GF-D8 (cell line): ENCODE results near the gene BHLHE23.

Source experiments
- DNase-seq: peaks from one replicate; lab custom pipeline; 2025; lab: John Stamatoyannopoulos, UW

The BHLHE23 gene

DNA sequence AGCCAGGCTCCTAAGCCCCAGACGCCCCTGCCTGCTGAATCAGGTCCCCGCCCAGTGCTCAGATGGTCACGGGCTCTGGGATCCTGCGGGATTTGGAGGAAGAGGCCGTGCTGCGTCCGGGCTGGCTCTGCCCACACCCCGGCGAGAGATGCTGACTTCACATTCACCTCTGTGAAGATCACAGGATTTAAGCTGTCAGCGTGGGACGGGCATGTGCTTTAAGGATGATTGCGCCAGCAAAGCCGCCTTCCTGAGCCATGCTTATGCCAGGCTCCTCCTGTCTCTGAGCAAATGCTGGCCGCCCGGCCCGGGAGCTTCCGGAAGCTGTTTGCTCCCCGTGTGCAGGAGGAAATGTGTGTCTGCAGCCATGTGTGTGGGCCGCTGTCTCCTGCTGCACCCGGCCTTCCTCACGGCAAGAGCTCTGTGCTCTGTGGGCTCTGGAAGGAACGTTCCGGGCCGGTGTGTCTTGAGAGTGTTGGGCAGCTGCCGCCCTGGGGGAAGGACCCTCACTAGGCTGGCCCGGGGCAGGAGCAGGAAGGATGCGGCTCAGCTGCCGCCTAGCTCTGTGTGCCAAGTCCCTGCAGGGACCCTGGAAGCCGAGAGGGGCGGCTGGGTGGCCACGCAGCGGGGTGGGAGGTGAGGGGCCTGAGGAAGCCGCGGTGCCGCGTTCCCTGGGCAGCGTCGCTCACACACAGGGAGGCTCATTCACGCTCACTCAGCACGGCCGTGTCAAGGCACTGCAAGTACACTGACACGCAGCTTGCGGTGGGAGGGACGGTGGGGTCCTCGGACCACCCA, 19.0 kb upstream of the BHLHE23 start:
- DNase-seq, result peak; percentile 9

DNA sequence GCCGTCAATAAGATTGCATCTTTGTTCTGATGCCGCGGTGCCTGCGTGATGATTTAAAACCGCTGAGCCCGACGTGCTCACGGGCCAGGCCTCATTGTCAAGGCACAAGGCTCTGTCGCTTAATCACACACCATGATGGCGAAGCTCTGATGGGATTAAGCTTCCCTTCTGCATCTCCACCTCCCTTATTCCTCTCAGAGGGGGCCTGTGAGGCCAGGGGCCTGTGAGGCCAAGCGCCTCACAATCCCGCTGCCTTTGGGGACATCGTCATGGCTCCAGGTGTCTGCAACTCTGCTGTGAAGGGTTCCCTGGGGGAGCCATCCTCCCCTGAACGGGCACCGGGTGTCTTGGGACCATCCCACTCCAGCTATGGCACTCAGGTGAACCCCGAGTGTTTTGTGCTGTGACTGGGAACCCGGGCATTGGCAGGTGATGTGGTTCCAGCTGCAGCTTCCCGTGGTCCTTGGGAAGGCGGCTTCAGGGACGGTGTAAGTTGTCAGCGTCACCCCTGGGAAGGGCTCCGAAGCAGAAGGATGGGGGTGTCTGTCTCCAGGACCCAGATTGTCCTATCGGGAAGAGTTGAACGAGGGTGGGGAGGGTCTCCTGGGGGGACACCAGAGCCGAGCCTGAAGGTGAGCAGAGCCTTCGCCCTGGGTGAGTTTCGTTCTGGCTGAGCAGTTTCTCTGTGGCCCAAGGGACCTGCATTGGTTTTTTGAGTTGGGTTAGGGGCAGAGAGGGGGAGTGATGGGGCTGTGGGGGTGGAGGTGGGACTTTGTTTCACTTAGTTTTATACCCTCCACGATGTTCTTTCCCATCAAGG, 18.0 kb upstream of the BHLHE23 start:
- no peak for DNase-seq

DNA sequence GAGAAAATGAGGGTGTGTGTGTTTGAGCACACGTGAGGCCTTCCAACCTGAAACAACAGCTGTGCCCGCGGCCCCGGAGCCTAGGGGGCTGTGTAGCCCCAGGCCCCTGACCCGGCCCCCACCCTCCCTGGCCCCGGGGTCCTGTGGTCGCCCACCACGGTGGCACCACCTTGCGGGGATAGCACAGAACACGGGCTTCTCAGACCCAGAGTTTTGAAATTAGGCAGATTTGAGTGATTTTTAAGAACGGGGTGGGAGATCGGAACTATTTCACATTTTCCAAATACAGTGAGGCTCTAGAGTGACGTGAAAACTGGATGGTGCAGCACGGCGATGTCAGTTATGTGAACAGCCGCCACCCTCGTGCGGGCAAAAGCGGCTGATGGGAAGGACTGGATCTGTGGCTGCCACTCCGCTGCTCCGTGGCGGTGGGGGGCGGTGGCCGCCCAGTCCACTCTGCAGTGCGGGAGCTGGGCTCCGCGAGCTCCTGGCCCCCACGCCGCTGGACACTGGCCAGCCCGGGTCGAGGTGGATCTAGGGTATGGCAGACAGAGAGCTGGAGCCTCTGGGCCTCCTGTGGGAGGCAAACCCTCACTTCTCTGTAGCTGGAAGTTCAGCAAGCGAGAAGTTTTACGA, 17.3 kb upstream of the BHLHE23 start:
- no peak for DNase-seq

DNA sequence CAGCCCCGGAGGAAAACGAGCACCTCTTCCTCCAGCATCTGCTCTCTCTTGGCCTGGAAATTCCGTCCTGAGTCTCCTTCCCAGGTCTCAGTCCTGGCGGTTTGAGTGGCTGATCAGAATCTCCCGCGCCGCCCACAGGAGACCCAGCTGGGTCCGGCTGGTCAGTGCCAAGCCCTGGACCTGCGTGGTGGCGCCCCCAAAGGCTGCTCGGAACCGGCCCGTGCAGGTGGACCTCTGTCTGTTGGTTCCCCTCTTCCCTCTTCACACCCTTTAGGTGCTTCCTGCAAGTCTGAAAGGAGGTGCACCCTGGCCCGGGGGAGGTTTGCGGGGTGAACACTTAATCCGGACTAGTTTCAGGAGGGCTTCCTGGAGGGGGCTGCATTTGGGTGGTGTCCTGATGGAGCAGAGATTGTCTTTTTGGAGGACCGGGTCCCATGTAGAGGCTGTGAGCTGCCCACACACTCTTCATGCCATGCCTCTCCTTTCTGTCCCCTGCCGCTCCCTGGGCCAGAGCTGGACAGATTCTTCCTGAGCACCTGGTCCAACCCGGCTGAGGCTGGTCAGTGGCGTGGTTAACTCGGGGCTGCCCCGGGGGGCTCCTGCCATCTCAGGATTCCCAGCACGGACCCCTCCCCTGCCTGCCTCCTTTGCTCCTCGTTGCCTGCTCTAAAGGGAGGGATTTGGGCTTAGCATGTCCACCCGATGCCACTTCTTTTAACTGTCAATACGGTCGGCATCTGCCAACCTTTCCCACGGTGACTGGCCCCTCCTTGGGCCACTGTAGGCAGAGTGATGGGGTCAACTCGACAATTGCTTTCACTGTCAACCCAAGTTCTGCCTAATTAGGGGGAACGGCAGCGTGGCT, 16.5 kb upstream of the BHLHE23 start:
- DNase-seq, result no peak

DNA sequence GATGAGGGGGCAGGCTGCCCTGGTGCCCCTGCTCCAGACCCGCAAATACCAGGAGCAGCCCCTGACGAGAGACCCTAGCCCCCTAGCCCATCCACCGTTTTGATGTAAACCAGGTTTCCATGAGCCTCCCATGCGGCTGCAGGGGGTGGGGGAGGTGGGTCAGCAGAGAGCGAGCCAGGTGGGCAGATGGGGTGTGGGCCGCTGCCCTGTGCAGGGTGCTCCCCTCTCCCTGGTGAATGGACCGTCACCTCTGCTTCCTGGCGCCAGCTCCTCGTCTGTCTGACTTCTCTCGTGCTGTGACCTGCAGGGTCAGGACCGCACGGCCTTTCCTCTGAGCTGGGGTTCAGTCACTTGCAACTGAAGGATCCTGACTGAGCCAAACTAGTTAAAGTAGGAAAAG, 15.7 kb upstream of the BHLHE23 start:
- DNase-seq, result no peak

GRCh38 chr20:63021356-63022321, 14.9 kb upstream of the BHLHE23 start:
- DNase-seq, result no peak

DNA sequence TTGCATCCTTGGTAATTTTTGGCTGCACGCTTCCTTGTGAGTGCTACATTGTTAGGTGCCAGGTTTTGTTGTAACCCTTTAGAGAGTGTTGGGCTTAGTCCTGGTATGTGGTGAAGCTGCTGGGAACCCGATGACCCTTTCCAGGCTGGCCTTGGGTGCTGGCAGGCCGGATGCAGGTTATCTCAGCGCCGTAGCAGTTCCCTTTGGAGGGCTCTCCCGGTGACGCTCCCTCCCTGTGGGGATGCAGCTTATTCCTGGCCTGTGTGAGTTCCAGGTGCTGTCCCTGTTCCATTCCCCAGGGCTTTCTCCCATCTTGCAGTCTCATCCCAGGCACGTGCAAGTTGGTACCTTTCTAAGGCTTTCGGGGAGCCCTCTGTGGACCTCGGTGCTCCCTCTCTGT, 13.9 kb upstream of the BHLHE23 start:
- DNase-seq, result no peak

GRCh38 chr20:63017826-63018411, 11.2 kb upstream of the BHLHE23 start:
- no peak for DNase-seq

- DNase-seq, result no peak
Observed at GRCh38 chr20:63017076-63017825, 10.5 kb upstream of the BHLHE23 start.

DNA sequence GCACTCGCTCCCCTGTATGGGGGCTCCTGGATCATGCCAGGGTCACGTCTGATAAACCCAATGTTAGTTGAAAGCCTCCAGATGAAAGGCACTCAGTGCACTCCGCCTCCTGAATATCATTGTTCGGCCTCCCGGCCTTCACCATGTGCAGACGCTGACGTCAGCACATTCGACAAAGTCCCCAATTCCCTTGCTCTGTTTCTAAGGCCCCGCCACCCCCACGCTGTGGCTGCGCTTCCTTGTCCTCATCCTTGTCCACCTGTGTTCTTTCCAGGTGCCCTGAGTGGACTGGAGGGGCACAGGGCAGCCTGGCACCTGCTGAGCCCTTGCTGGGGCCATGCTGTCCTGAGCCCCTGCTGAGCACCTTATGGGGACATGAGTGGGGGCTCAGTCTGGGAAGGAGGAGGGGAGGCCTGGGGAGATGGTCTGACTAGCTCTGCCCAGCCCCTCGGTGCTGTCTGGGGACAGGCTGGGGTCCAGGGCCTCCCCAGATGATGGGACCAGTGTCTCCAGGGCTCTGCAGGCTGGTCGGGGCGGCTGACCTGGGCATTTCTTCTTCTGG, 9.8 kb upstream of the BHLHE23 start:
- DNase-seq, result no peak

GRCh38 chr20:63015662-63016361, 9.0 kb upstream of the BHLHE23 start:
- DNase-seq, result no peak

DNA sequence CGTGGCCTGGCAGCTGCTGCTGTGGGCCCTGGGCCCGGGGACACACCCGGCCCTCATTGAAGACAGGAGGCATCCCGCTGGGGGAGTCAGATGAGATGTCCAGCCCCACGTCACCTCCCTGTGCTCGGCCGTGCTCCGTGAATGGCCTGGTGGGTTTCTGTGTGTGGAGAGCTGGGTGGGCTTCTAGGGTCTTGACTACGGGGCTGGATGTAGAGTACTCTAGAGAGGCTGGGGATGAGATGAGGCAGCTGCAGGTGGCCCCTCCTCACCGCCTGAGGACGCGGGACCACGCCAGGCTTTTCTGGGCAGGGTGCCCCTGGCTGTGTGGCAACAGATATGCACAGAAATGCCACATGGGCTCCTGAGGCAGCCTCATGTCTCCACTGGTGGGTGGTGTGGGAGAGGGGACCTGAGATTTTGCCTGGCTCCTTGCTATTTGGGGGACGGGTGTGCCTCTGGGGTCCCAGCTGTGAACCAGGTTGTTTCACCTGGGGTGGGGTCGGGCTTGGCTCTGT, 8.4 kb upstream of the BHLHE23 start:
- DNase-seq, result no peak

- no peak for DNase-seq
Observed at GRCh38 chr20:63014710-63015109, 7.9 kb upstream of the BHLHE23 start.

GRCh38 chr20:63014287-63014686, 7.5 kb upstream of the BHLHE23 start:
- no peak for DNase-seq

DNA sequence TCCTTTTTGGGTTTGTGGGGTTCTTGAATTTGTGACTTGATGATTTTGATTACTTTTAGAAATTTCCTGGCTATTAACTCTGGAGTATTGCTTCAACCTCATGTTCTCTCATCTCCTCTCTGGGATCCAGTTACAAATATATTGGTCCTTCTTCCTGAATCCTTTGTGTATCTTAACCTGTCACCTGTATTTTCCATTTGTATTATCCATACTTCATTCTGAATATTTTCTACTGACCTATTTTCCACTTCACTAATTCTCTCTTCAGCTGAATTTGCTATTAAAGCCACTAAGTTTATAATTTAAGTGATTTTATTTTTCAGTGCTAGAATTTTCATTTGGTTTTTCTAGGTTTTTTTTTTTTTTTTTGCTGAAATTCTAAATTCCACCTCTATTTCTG, 6.4 kb upstream of the BHLHE23 start:
- no peak for DNase-seq

GRCh38 chr20:63011798-63012197, 5.0 kb upstream of the BHLHE23 start:
- no peak for DNase-seq

- DNase-seq, result no peak
Observed at GRCh38 chr20:63009988-63010769, 3.4 kb upstream of the BHLHE23 start.
